Uterus (tissue), 4 donors: ENCODE results near the gene EXOC2. TPM values are rescaled to one million over a fixed set of nuclear protein-coding genes. Genes with fewer than 3 reads are reported as not detected.

Experiments used
- DNase-seq, 2 donors: peaks; one replicate each; pipeline ENCODE4 v3.0.0-alpha.2; 2019 to 2020
- H3K27ac ChIP-seq, 2 donors: fragments of 200-600 bp; sonication (generic); 1 replicate in 1 of 2; 2 replicates in 1 of 2; pipeline ENCODE4 v1.5.1; 2016 to 2018
- H3K27me3 ChIP-seq, 2 donors: fragments of 200-600 bp; sonication (generic); one replicate each; pipeline ENCODE4 v1.5.1; 2018 to 2019; ENCODE audit warnings: control low read depth in 1 of 2
- H3K36me3 ChIP-seq, 2 donors: fragments of 200-600 bp; sonication (generic); one replicate each; pipeline ENCODE4 v1.5.1; 2019; ENCODE audit warnings: control low read depth in 1 of 2
- H3K4me1 ChIP-seq, 2 donors: fragments of 200-600 bp; sonication (generic); one replicate each; pipeline ENCODE4 v1.5.1; 2018 to 2019; ENCODE audit warnings: control low read depth in 1 of 2
- H3K4me3 ChIP-seq, 2 donors: fragments of 200-600 bp; sonication (generic); 1 replicate in 1 of 2; 2 replicates in 1 of 2; pipeline ENCODE4 v1.5.1; 2018 to 2019; ENCODE audit warnings: mild to moderate bottlenecking in 1 of 2
- H3K9me3 ChIP-seq, 2 donors: fragments of 200-600 bp; sonication (generic); one replicate each; pipeline ENCODE4 v1.5.1; 2019; ENCODE audit warnings: control low read depth in 1 of 2
- POLR2A ChIP-seq, 2 donors: fragments of 450-650 bp; IDR thresholded peaks; one replicate each; pipeline ENCODE4 v1.6.1; 2016; ENCODE audit warnings: antibody characterized with exemption in 2 of 2, mild to moderate bottlenecking in 1 of 2, moderate library complexity in 1 of 2
- intact Hi-C: fragments of 100-400 bp; cut with DNase I; formaldehyde crosslinking; loops from one replicate; pipeline ENCODE4 v1.15.1; 2023; ENCODE audit warnings: low total_unique reads
- total RNA-seq, 4 donors: library from RNA; depleted of rRNA in 3 of 4; stranded (reverse); fragments of >200 nt in 3 of 4; gene quantifications; one replicate each; pipeline versions ENCODE4 v1.1.0 to v1.2.4, GENCODE V29; 2014 to 2023
- TF ChIP-seq, protein P1 (sequence below), 4 experiments: fragments of 200-600 bp in 2 of 4; fragments of 450-650 bp in 2 of 4; sonication (generic) in 2 of 4; IDR thresholded peaks; one replicate each; pipeline ENCODE4 v1.5.1; 2016 to 2019; ENCODE audit warnings: antibody characterized with exemption in 4 of 4, mild to moderate bottlenecking in 2 of 4, moderate library complexity in 1 of 4
- donor health status: DM: yes; HTN: yes; CAD: no.

Gene EXOC2
- total RNA-seq, 4 donors from 2014 or later = 12.3 to 27.0 (median 22.9) TPM

DNA sequence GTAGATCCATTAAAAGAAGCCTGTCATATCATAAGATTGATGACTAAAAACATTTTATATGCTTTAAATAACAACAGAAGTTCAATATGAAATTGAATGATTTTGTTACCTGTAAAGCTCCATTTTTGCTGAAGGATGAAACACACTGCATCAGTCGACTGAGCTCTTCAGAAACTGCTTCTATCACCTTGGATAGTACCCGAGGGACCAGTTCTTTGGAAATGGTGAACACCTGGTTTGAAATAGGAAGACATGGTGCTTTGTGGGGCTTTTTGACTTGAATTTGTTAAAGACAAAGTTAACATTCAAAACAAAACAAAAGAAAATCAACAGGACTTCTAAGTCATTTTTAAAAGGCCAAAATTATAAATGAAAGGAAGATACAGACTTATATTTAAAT, 195.7 kb downstream of the EXOC2 start:
- no peak for DNase-seq
- intact Hi-C loops = no loop called here
- no peaks in the 10 kb centered on the region for H3K27me3 ChIP-seq
- H3K4me3 ChIP-seq = no peak overlapping the region
- H3K9me3 ChIP-seq = no peaks in the 10 kb centered on the region
- no peak for TF ChIP-seq POLR2A (IDR thresholded peaks at IDR 0.05)
- TF ChIP-seq, protein P1, sequence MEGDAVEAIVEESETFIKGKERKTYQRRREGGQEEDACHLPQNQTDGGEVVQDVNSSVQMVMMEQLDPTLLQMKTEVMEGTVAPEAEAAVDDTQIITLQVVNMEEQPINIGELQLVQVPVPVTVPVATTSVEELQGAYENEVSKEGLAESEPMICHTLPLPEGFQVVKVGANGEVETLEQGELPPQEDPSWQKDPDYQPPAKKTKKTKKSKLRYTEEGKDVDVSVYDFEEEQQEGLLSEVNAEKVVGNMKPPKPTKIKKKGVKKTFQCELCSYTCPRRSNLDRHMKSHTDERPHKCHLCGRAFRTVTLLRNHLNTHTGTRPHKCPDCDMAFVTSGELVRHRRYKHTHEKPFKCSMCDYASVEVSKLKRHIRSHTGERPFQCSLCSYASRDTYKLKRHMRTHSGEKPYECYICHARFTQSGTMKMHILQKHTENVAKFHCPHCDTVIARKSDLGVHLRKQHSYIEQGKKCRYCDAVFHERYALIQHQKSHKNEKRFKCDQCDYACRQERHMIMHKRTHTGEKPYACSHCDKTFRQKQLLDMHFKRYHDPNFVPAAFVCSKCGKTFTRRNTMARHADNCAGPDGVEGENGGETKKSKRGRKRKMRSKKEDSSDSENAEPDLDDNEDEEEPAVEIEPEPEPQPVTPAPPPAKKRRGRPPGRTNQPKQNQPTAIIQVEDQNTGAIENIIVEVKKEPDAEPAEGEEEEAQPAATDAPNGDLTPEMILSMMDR (IDR thresholded peaks at IDR 0.05) = no peak
- H3K36me3 ChIP-seq = no peaks in the 10 kb centered on the region
- H3K27ac ChIP-seq = no peak overlapping the region
- H3K4me1 ChIP-seq = no peaks in the 10 kb centered on the region

DNA sequence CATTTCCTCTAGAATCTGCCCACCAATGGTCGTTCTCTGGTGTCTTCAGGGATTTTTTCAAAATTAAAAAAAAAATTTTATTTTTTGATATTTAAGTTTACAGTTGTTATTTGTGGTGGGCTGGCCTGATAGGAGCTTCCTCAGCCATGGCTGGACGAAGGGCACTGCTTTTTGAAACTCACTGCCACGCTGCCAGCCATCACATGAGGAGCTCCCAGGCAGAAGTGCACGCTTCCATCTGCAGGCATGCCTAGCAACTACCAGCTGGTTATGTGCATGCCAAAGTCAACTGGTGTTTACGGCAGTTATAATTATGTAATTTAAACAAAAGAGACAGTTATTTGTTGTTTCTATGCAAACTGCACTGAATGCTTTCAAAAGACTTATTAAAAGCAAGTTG, 196.3 kb downstream of the EXOC2 start:
- no peak overlapping the region for H3K27ac ChIP-seq
- DNase-seq = no peak
- H3K4me3 ChIP-seq = no peak overlapping the region
- no peaks in the 10 kb centered on the region for H3K9me3 ChIP-seq
- no peak for TF ChIP-seq POLR2A (IDR thresholded peaks at IDR 0.05)
- TF ChIP-seq, protein P1 (IDR thresholded peaks at IDR 0.05) = no peak
- H3K36me3 ChIP-seq = no peaks in the 10 kb centered on the region
- H3K4me1 ChIP-seq = no peaks in the 10 kb centered on the region
- intact Hi-C loops = no loop called here
- no peaks in the 10 kb centered on the region for H3K27me3 ChIP-seq

DNA sequence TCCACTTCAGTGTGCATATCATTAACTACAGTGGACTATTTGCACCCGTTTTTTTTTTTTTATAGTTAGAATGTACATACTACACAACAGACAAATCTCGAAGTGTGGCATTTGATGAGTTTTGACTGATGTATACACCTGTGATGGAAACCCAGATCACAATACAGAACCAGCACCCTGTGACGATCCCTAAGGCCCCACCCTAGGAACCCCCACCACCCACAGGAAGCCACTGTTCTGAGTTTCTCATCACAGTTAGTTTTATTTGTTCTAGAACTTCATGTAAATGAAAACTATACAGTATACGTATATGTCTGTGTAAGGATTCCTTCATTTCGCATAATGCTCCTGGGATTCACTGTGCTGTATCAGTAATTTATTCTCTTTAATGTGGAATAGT, 198.5 kb downstream of the EXOC2 start:
- Histone ChIP-seq H3K27ac (no peak overlapping the region), H3K4me1 (no peaks in the 10 kb centered on the region), H3K4me3 (no peak overlapping the region), H3K36me3 (no peaks in the 10 kb centered on the region), H3K27me3 (no peaks in the 10 kb centered on the region), H3K9me3 (no peaks in the 10 kb centered on the region)
- intact Hi-C loops = no loop called here
- no peak for DNase-seq
- TF ChIP-seq, protein P1 (IDR thresholded peaks at IDR 0.05) = no peak
- no peak for TF ChIP-seq POLR2A (IDR thresholded peaks at IDR 0.05)

DNA sequence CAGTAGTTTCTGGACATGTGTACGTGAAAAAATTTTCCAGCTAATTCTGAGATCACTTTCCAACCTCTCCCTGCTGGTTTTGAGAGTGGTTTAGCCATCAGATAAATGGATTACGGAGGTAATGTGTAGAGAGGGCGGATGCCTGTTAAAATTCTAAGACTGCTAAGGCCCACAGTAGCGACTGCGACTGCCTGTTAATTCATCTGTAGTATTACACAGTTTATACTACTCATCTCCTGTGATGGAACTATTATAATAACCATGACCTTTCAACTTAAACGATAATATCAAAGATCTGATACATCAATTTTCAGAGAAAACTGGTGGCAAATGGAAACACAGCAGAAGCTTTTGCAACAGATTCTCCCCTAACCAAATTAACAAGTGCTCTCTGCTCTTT, 199.1 kb downstream of the EXOC2 start:
- Histone ChIP-seq H3K4me1 (no peaks in the 10 kb centered on the region), H3K9me3 (no peaks in the 10 kb centered on the region), H3K36me3 (no peaks in the 10 kb centered on the region), H3K27ac (no peak overlapping the region), H3K27me3 (no peaks in the 10 kb centered on the region), H3K4me3 (no peak overlapping the region)
- DNase-seq = no peak
- intact Hi-C loops = no loop called here
- TF ChIP-seq POLR2A (IDR thresholded peaks at IDR 0.05) = no peak
- TF ChIP-seq, protein P1 (IDR thresholded peaks at IDR 0.05) = no peak

DNA sequence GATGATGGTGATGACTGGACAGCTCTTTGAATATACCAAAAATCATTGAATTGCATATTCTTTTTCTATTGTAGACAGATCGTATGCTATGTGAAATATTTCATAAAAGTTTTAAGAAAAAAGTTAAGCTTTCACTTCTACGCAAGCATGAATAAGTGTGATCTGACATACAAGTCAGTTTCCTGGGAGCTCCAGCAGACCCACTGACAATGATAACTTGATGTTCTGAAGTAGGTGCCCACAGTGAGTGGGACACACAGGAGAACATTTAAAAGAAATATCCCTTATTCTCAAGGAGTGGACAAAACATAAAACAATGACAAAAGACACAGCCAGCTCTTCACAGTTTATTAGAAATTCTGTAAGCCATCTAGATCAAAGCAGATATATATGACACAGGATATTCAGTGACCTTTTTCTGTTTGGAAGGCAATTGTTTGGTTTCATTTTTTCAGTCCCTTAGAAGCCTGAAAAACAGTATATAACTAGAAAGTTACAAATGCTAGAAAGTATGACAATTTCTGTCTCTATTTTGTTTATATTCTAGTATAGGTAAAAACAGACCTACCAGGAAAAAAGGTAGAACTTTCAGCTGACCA, 200.0 kb downstream of the EXOC2 start:
- Histone ChIP-seq H3K4me1 (no peaks in the 10 kb centered on the region), H3K36me3 (no peaks in the 10 kb centered on the region)
- intact Hi-C loops = no loop called here

More for the DNA sequence above, 200.0 kb downstream of the EXOC2 start:
- Histone ChIP-seq H3K4me3 (no peak overlapping the region), H3K9me3 (no peaks in the 10 kb centered on the region), H3K27me3 (no peaks in the 10 kb centered on the region), H3K27ac (no peak overlapping the region)
- no peak for DNase-seq
- no peak for TF ChIP-seq POLR2A (IDR thresholded peaks at IDR 0.05)
- TF ChIP-seq, protein P1 (IDR thresholded peaks at IDR 0.05) = no peak
